GM23248 (cell line): Measurements from ENCODE around the gene DUS3L. TPM values are rescaled to one million over a fixed set of nuclear protein-coding genes. Genes with fewer than 3 reads are reported as not detected.

Experiments used
- DNase-seq: peaks from one replicate; pipeline ENCODE4 v3.0.0-alpha.2; 2015
- H2AFZ ChIP-seq: fragments of 200-600 bp; sonication (generic); 2 replicates; pipeline ENCODE4 v1.6.1; 2016; ENCODE audit warnings: antibody characterized with exemption
- H3F3A ChIP-seq: fragments of 200-600 bp; sonication (generic); 2 replicates; pipeline ENCODE4 v1.6.1; 2016; ENCODE audit warnings: mild to moderate bottlenecking, antibody characterized with exemption, mixed run types; ENCODE audit not compliant: insufficient read depth
- H3K27ac ChIP-seq: fragments of 200-600 bp; sonication (generic); 2 replicates; pipeline ENCODE4 v1.5.1; 2016; ENCODE audit warnings: mild to moderate bottlenecking
- H3K27me3 ChIP-seq: fragments of 200-600 bp; sonication (generic); replicated peaks from 2 replicates; pipeline ENCODE4 v1.6.1; 2016; ENCODE audit warnings: mild to moderate bottlenecking; ENCODE audit not compliant: insufficient read depth
- H3K36me3 ChIP-seq: fragments of 200-600 bp; sonication (generic); 2 replicates; pipeline ENCODE4 v1.6.1; 2016; ENCODE audit warnings: low read depth, mild to moderate bottlenecking
- H3K4me1 ChIP-seq: fragments of 200-600 bp; sonication (generic); 2 replicates; pipeline ENCODE4 v1.6.1; 2016; ENCODE audit warnings: mild to moderate bottlenecking; ENCODE audit not compliant: insufficient read depth
- H3K4me2 ChIP-seq: fragments of 200-600 bp; sonication (generic); one replicate; pipeline ENCODE4 v1.6.1; 2016; ENCODE audit warnings: mild to moderate bottlenecking; ENCODE audit not compliant: unreplicated experiment
- H3K4me3 ChIP-seq: fragments of 200-600 bp; sonication (generic); 2 replicates; pipeline ENCODE4 v1.5.1; 2016; ENCODE audit warnings: mild to moderate bottlenecking
- H3K79me2 ChIP-seq: fragments of 200-600 bp; sonication (generic); 2 replicates; pipeline ENCODE4 v1.6.1; 2016; ENCODE audit warnings: mild to moderate bottlenecking; ENCODE audit not compliant: insufficient read depth
- H3K9ac ChIP-seq: fragments of 200-600 bp; sonication (generic); 2 replicates; pipeline ENCODE4 v1.6.1; 2016; ENCODE audit warnings: mild to moderate bottlenecking
- H3K9me2 ChIP-seq: fragments of 200-600 bp; sonication (generic); 2 replicates; pipeline ENCODE4 v1.6.1; 2016; ENCODE audit warnings: mixed run types, mild to moderate bottlenecking, moderate library complexity; ENCODE audit not compliant: insufficient read depth
- H3K9me3 ChIP-seq: fragments of 200-600 bp; sonication (generic); one replicate; pipeline ENCODE4 v1.6.1; 2017; ENCODE audit warnings: low read depth
- H4K20me1 ChIP-seq: fragments of 200-600 bp; sonication (generic); 2 replicates; pipeline ENCODE4 v1.6.0; 2016; ENCODE audit not compliant: insufficient read depth
- EZH2 ChIP-seq: fragments of 200-600 bp; sonication (generic); IDR thresholded peaks from 2 replicates; pipeline ENCODE4 v1.6.1; 2018; ENCODE audit warnings: antibody characterized with exemption, mild to moderate bottlenecking; ENCODE audit not compliant: insufficient read depth, poor library complexity, severe bottlenecking
- EZH2phosphoT487 ChIP-seq: fragments of 200-600 bp; sonication (generic); IDR thresholded peaks from 2 replicates; pipeline ENCODE4 v1.6.1; 2018; ENCODE audit warnings: antibody characterized with exemption, moderate library complexity, mild to moderate bottlenecking, low read depth; ENCODE audit not compliant: insufficient read depth
- WGBS, 2 experiments: methylation state at CpG; one replicate each; pipeline ENCODE4 v1.1.6; 2015 to 2017; ENCODE audit warnings: low lambda C conversion rate in 2 of 2, low coverage in 1 of 2; ENCODE audit errors: missing lambda C conversion rate in 2 of 2; 5-methylcytosine and 5-hydroxymethylcytosine counted together
- in situ Hi-C: fragments of 300-500 bp; cut with MboI; formaldehyde crosslinking; loops from 2 replicates; pipeline ENCODE4 v1.15.0; 2020
- polyA plus RNA-seq: library from polyadenylated mRNA; unstranded; fragments of >200 nt; fragmentation: Nextera tagmentation; extraction: Ambion mirVana; gene quantifications from 2 replicates; pipeline ENCODE4 v1.2.1, GENCODE V29; 2016
- total RNA-seq: library from RNA; depleted of rRNA; stranded (reverse); fragments of >200 nt; shearing (Covaris generic); gene quantifications from 2 replicates; pipeline ENCODE4 v1.2.3, GENCODE V29; 2014; rRNA removed

Gene DUS3L
- total and polyA plus RNA-seq, 2 experiments from 2014 or later, result 17.1 to 18.6 TPM

DNA sequence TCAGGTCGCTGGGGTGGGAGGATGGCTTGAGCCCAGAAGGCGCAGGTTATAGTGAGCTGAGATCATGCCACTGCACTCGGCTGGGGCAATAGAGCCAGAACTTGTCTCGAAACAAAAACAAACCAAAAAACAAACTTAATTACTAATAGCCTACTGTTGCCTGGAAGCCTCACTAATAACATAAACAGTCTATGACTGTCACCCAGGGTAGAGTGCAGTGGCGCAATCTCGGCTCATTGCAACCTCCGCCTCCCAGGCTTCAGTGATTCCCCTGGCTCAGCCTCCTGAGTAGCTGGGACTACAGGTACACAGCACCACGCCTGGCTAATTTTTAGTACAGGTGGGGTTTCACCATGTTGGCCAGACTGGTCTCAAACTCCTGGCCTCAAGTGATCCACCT, 52.5 kb downstream of the DUS3L start:
- Histone ChIP-seq H3K9me3 (no peaks in the 10 kb centered on the region), H3K27ac (no peak overlapping the region), H3K79me2 (no peaks in the 10 kb centered on the region), H2AFZ (no peak overlapping the region), H3K4me3 (no peak overlapping the region), H3K4me2 (no peak overlapping the region), H3F3A (no peaks in the 10 kb centered on the region), H3K9me2 (no peaks in the 10 kb centered on the region), H3K36me3 (no peaks in the 10 kb centered on the region), H3K9ac (no peak overlapping the region), H3K27me3 (no peaks in the 10 kb centered on the region), H4K20me1 (no peaks in the 10 kb centered on the region), H3K4me1 (no peaks in the 10 kb centered on the region)
- TF ChIP-seq EZH2 (no peak), EZH2phosphoT487 (no peak)
- in situ Hi-C loops, result no loop called here
- peak; percentile 58 for DNase-seq
- 43 to 49% methylated on average over 8 of the region's 8 CpGs for WGBS, 2 experiments

Other genes with a start within 250 kb of the DUS3L start
- 1.6 TPM in 1 of 2 replicates, not detected in the other for gene TINCR, start 223.2 kb downstream of the DUS3L start, total RNA-seq
- 0.19 TPM in 1 of 2 replicates, not detected in the other for gene TINCR, start 223.2 kb downstream of the DUS3L start, polyA plus RNA-seq
- 17.6 and 24.2 TPM in 2 replicates for gene SAFB2, start 168.4 kb downstream of the DUS3L start, total RNA-seq
- 32.4 and 37.2 TPM in 2 replicates for gene SAFB2, start 168.4 kb downstream of the DUS3L start, polyA plus RNA-seq
- gene SAFB, start 168.1 kb downstream of the DUS3L start, total RNA-seq, result 28.6 and 36.5 TPM in 2 replicates
- 49.1 and 49.4 TPM in 2 replicates for gene SAFB, start 168.1 kb downstream of the DUS3L start, polyA plus RNA-seq
- gene MICOS13, start 110.6 kb downstream of the DUS3L start, total RNA-seq, result 39.8 and 44.5 TPM in 2 replicates
- gene MICOS13, start 110.6 kb downstream of the DUS3L start, polyA plus RNA-seq, result 147 and 157 TPM in 2 replicates
- 23.8 and 30.7 TPM in 2 replicates for gene HSD11B1L, start 110.1 kb downstream of the DUS3L start, total RNA-seq
- gene HSD11B1L, start 110.1 kb downstream of the DUS3L start, polyA plus RNA-seq, result 10.9 and 13.4 TPM in 2 replicates
- 503 and 678 TPM in 2 replicates for gene RPL36, start 100.9 kb downstream of the DUS3L start, total RNA-seq
- 1,118 and 1,128 TPM in 2 replicates for gene RPL36, start 100.9 kb downstream of the DUS3L start, polyA plus RNA-seq
- gene LONP1, start 71.0 kb downstream of the DUS3L start, total RNA-seq, result 119 and 123 TPM in 2 replicates
- 73.7 and 77.5 TPM in 2 replicates for gene LONP1, start 71.0 kb downstream of the DUS3L start, polyA plus RNA-seq
- 0.22 TPM in 1 of 2 replicates, not detected in the other for gene CATSPERD, start 70.5 kb downstream of the DUS3L start, total RNA-seq
- gene CATSPERD, start 70.5 kb downstream of the DUS3L start, polyA plus RNA-seq, result not detected in 2 replicates
- gene PRR22, start 6.4 kb downstream of the DUS3L start, total RNA-seq, result 0.25 TPM in 1 of 2 replicates, not detected in the other
- gene PRR22, start 6.4 kb downstream of the DUS3L start, polyA plus RNA-seq, result 0.14 and 0.19 TPM in 2 replicates
- not detected in 2 replicates for gene NRTN, start 13.9 kb upstream of the DUS3L start, total RNA-seq
- not detected in 2 replicates for gene NRTN, start 13.9 kb upstream of the DUS3L start, polyA plus RNA-seq
- gene FUT6, start 48.5 kb upstream of the DUS3L start, total RNA-seq, result not detected in 2 replicates
- not detected in 2 replicates for gene FUT6, start 48.5 kb upstream of the DUS3L start, polyA plus RNA-seq
- not detected in 2 replicates for gene FUT3, start 60.3 kb upstream of the DUS3L start, total RNA-seq
- gene FUT3, start 60.3 kb upstream of the DUS3L start, polyA plus RNA-seq, result not detected in 2 replicates
- gene FUT5, start 79.4 kb upstream of the DUS3L start, total RNA-seq, result not detected in 2 replicates
- not detected in 2 replicates for gene FUT5, start 79.4 kb upstream of the DUS3L start, polyA plus RNA-seq
- 215 and 231 TPM in 2 replicates for gene NDUFA11, start 112.6 kb upstream of the DUS3L start, total RNA-seq
- 585 and 588 TPM in 2 replicates for gene NDUFA11, start 112.6 kb upstream of the DUS3L start, polyA plus RNA-seq
- gene VMAC, start 113.7 kb upstream of the DUS3L start, total RNA-seq, result 3.8 and 4.4 TPM in 2 replicates
- gene VMAC, start 113.7 kb upstream of the DUS3L start, polyA plus RNA-seq, result 1.8 and 2.1 TPM in 2 replicates
- gene CAPS, start 123.1 kb upstream of the DUS3L start, total RNA-seq, result 5.1 and 16.1 TPM in 2 replicates
- 6.7 and 7.0 TPM in 2 replicates for gene CAPS, start 123.1 kb upstream of the DUS3L start, polyA plus RNA-seq
- gene RANBP3, start 187.0 kb upstream of the DUS3L start, total RNA-seq, result 41.8 and 53.5 TPM in 2 replicates
- gene RANBP3, start 187.0 kb upstream of the DUS3L start, polyA plus RNA-seq, result 50.0 and 51.7 TPM in 2 replicates